GM12878 (cell line): ENCODE results near the gene ACSF3. TPM values are rescaled to one million over a fixed set of nuclear protein-coding genes. Genes with fewer than 3 reads are reported as not detected.

Experiments
- ATAC-seq: fragments of 200-7000 bp; cut with Tn5 transposase; 3 replicates; pipeline ENCODE4 v1.9.1; 2020; ENCODE audit warnings: mild to moderate bottlenecking, moderate library complexity
- BruUV-seq: library from RNA; stranded (reverse); fragments of 400-500 nt; replicated peaks from 2 replicates; lab custom pipeline; 2021; lab: Mats Ljungman, UMichigan
- CTCF ChIA-PET: fragments of 300-600 bp; sonication (Branson Sonifier 250); formaldehyde crosslinking; extraction: SDS; loops from one replicate; lab custom pipeline; 2021; ENCODE audit warnings: inconsistent platforms; lab: Yijun Ruan, JAX
- POLR2A ChIA-PET: fragments of 350-600 bp; formaldehyde crosslinking; extraction: SDS; loops from one replicate; lab custom pipeline; 2021; ENCODE audit warnings: inconsistent platforms; lab: Charles Lee
- RAD21 ChIA-PET: fragments of 300-600 bp; sonication (Branson Sonifier 250); formaldehyde crosslinking; loops from one replicate; lab custom pipeline; 2023; ENCODE audit warnings: antibody characterized with exemption; ENCODE audit not compliant: unreplicated experiment; lab: Charles Lee
- SMC1A ChIA-PET: fragments of 300-600 bp; sonication (Branson Sonifier 250); formaldehyde crosslinking; loops from one replicate; lab custom pipeline; 2023; ENCODE audit not compliant: unreplicated experiment, uncharacterized antibody; lab: Charles Lee
- DNase-seq: peaks from one replicate; pipeline ENCODE4 v3.0.0-alpha.2; 2011; ENCODE audit warnings: low read depth, low spot score
- FAIRE-seq: peaks from 3 replicates; lab custom pipeline; 2011; peaks lifted over from hg19 to GRCh38; lab: Jason Lieb, UNC
- H2AFZ ChIP-seq: 2 replicates; pipeline ENCODE4 v1.6.0; 2011; ENCODE audit warnings: low read depth, low read length, control low read depth; ENCODE audit not compliant: control insufficient read depth
- H3K27ac ChIP-seq: 2 replicates; pipeline ENCODE4 v1.5.1; 2011; ENCODE audit warnings: control low read depth; ENCODE audit not compliant: control insufficient read depth, insufficient read depth
- H3K27me3 ChIP-seq, 2 experiments: replicated peaks in 1 of 2; 2 replicates each; pipeline versions ENCODE4 v1.6.0 to v1.6.1; 2011; ENCODE audit warnings: low read length in 1 of 2; ENCODE audit not compliant: control insufficient read depth in 2 of 2, insufficient read depth in 2 of 2
- H3K36me3 ChIP-seq, 2 experiments: 2 replicates each; pipeline ENCODE4 v1.5.1; 2011; ENCODE audit warnings: low read length in 1 of 2; ENCODE audit not compliant: control insufficient read depth in 2 of 2, insufficient read depth in 2 of 2
- H3K4me1 ChIP-seq: 2 replicates; pipeline ENCODE4 v1.6.1; 2011; ENCODE audit warnings: mild to moderate bottlenecking, low read length, moderate library complexity, mixed read lengths; ENCODE audit not compliant: control insufficient read depth, insufficient read depth
- H3K4me2 ChIP-seq: 2 replicates; pipeline ENCODE4 v1.6.0; 2011; ENCODE audit warnings: control low read depth; ENCODE audit not compliant: control insufficient read depth, insufficient read depth
- H3K4me3 ChIP-seq: fragments of 200-600 bp; sonication (generic); 2 replicates; pipeline ENCODE4 v1.5.1; 2016
- H3K79me2 ChIP-seq: 2 replicates; pipeline ENCODE4 v1.6.0; 2011; ENCODE audit warnings: low read length; ENCODE audit not compliant: control insufficient read depth, insufficient read depth
- H3K9ac ChIP-seq: 2 replicates; pipeline ENCODE4 v1.8.0; 2011; ENCODE audit warnings: low read length, control low read depth, mixed read lengths; ENCODE audit not compliant: control insufficient read depth, insufficient read depth
- H3K9me3 ChIP-seq: replicated peaks from 3 replicates; pipeline ENCODE4 v1.5.1; 2011; ENCODE audit warnings: mild to moderate bottlenecking, low read length; ENCODE audit not compliant: control insufficient read depth, insufficient read depth
- H4K20me1 ChIP-seq: 2 replicates; pipeline ENCODE4 v1.6.0; 2011; ENCODE audit not compliant: control insufficient read depth, insufficient read depth
- CHD2 ChIP-seq: IDR thresholded peaks from 2 replicates; pipeline ENCODE4 v1.6.1; 2011; ENCODE audit warnings: low read depth, low read length, improper control_type of control experiment, borderline replicate concordance
- JUNB ChIP-seq: IDR thresholded peaks from 2 replicates; pipeline ENCODE4 v1.6.1; 2016; ENCODE audit warnings: antibody characterized with exemption, mild to moderate bottlenecking
- MXI1 ChIP-seq: fragments of 150-350 bp; IDR thresholded peaks from 2 replicates; pipeline ENCODE4 v1.6.1; 2011; ENCODE audit warnings: low read depth, mild to moderate bottlenecking, inconsistent platforms, low read length, improper control_type of control experiment
- NFYA ChIP-seq: IDR thresholded peaks from 2 replicates; pipeline ENCODE4 v1.6.1; 2011; ENCODE audit warnings: low read depth, mild to moderate bottlenecking, low read length, improper control_type of control experiment, borderline replicate concordance
- TBL1XR1 ChIP-seq: IDR thresholded peaks from 2 replicates; pipeline ENCODE4 v1.6.1; 2012; ENCODE audit warnings: low read depth, low read length, improper control_type of control experiment
- WGBS: methylation state at CpG from one replicate; pipeline ENCODE4 v1.1.6; 2016; ENCODE audit warnings: low lambda C conversion rate; ENCODE audit not compliant: insufficient replicate concordance, insufficient coverage; ENCODE audit errors: missing lambda C conversion rate; 5-methylcytosine and 5-hydroxymethylcytosine counted together
- in situ Hi-C: fragments of 300-500 bp; cut with MboI; formaldehyde crosslinking; loops from 9 replicates; pipeline ENCODE4 v1.14.3; 2018; ENCODE audit warnings: mixed read lengths
- intact Hi-C: fragments of 100-400 bp; cut with micrococcal nuclease; formaldehyde crosslinking; loops from one replicate; pipeline ENCODE4 v1.14.2; 2022; ENCODE audit not compliant: unreplicated experiment
- polyA plus RNA-seq, 11 experiments: library from polyadenylated mRNA; depleted of rRNA in 4 of 11; unstranded in 6 of 11; stranded (reverse) in 5 of 11; fragments of >200 nt; fragmentation: Nextera tagmentation in 4 of 11; fragmentation: Illumina TruSeq in 1 of 11; extraction: Ambion mirVana in 4 of 11; extraction: Trizol in 1 of 11; gene quantifications; 1 replicate in 1 of 11; 2 replicates in 10 of 11; pipeline versions ENCODE4 v1.2.1 to v1.2.3, GENCODE V29; 2011 to 2016; ENCODE audit warnings: inconsistent platforms in 2 of 11, missing spikeins in 2 of 11, low read depth in 1 of 11
- total RNA-seq, 4 experiments: library from RNA; depleted of rRNA in 3 of 4; stranded (reverse); fragments of >200 nt in 3 of 4; fragmentation: Illumina TruSeq in 1 of 4; extraction: Trizol in 1 of 4; gene quantifications; 2 replicates each; pipeline versions ENCODE4 v1.2.1 to v1.2.3, GENCODE V29; 2013 to 2021
- TF ChIP-seq, protein P1 (sequence below): fragments of 450-650 bp; IDR thresholded peaks from 2 replicates; pipeline ENCODE4 v1.6.1; 2017; ENCODE audit warnings: mild to moderate bottlenecking, moderate library complexity
- TF ChIP-seq, protein P2 (sequence below): fragments of 450-650 bp; formaldehyde crosslinking; IDR thresholded peaks from 2 replicates; pipeline ENCODE4 v1.5.0; 2022; ENCODE audit warnings: mild to moderate bottlenecking, missing genetic modification characterization

The ACSF3 gene
- total and polyA plus RNA-seq, 10 of the 15 experiments (the other 5 are each of a cell fraction or from before 2014, with no cell fraction given), result 1.0 to 44.4 (median 25.8) TPM

DNA sequence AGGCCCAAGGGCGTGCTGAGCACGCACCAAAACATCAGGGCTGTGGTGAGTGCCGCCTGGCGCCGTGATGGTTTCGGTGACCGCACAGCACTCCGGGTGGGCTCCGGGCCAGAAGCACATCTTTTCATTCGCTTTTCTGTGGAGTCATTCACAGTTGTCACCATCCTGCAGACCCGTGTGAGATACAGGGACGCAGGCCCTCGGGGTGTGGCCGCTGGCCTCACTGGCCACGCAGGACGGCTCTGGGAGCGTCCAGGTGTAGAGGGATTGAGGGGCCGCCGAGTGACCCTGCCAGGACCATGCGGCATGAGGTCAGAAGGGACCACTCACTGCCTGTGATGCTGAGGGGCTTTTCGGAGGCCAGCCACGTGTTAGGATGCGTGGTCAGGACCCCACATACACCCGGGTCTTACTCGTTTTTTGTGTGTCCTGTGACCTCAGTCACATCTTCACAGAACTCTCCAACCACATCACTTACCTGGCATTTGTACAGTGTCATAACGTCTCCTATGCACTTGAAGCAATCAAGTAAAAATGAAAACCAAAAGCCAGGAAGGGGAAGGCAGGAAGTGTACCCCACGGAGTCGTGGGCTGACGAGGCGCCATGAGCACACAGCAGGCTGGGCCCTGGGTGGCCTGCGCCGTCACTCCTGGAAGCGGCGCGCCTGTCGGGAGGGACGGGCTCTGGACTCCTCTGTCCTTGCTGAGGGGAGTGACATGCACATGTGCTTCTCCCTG, 7.8 kb downstream of the ACSF3 start:
- Histone ChIP-seq H3K27ac (no peak overlapping the region), H3K9me3 (no peaks in the 10 kb centered on the region), H3K27me3 (no peaks in the 10 kb centered on the region), H2AFZ (no peak overlapping the region), H3K79me2 (peaks cover 23% of the 10 kb centered on the region), H3K36me3 (peaks cover 9 to 32% of the 10 kb centered on the region in 2 experiments; a peak in 3 of 4 replicates), H3K9ac (no peak overlapping the region), H4K20me1 (no peaks in the 10 kb centered on the region), H3K4me1 (peaks cover 31% of the 10 kb centered on the region), H3K4me2 (no peak overlapping the region), H3K4me3 (no peak overlapping the region)
- in situ Hi-C loops, result no loop called here
- intact Hi-C loops, result no loop called here
- ChIA-PET CTCF (no interaction called here), SMC1A (no interaction called here), RAD21 (no interaction called here), POLR2A (no interaction called here)
- WGBS, result 86% methylated on average over 34 of the region's 37 CpGs
- ATAC-seq (no peak), FAIRE-seq (no peak), DNase-seq (no peak)
- TF ChIP-seq NFYA (no peak), TBL1XR1 (no peak), JUNB (no peak), CHD2 (no peak), MXI1 (no peak)
- TF ChIP-seq, protein P1, sequence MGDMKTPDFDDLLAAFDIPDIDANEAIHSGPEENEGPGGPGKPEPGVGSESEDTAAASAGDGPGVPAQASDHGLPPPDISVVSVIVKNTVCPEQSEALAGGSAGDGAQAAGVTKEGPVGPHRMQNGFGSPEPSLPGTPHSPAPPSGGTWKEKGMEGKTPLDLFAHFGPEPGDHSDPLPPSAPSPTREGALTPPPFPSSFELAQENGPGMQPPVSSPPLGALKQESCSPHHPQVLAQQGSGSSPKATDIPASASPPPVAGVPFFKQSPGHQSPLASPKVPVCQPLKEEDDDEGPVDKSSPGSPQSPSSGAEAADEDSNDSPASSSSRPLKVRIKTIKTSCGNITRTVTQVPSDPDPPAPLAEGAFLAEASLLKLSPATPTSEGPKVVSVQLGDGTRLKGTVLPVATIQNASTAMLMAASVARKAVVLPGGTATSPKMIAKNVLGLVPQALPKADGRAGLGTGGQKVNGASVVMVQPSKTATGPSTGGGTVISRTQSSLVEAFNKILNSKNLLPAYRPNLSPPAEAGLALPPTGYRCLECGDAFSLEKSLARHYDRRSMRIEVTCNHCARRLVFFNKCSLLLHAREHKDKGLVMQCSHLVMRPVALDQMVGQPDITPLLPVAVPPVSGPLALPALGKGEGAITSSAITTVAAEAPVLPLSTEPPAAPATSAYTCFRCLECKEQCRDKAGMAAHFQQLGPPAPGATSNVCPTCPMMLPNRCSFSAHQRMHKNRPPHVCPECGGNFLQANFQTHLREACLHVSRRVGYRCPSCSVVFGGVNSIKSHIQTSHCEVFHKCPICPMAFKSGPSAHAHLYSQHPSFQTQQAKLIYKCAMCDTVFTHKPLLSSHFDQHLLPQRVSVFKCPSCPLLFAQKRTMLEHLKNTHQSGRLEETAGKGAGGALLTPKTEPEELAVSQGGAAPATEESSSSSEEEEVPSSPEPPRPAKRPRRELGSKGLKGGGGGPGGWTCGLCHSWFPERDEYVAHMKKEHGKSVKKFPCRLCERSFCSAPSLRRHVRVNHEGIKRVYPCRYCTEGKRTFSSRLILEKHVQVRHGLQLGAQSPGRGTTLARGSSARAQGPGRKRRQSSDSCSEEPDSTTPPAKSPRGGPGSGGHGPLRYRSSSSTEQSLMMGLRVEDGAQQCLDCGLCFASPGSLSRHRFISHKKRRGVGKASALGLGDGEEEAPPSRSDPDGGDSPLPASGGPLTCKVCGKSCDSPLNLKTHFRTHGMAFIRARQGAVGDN, result no peak
- TF ChIP-seq, protein P2, sequence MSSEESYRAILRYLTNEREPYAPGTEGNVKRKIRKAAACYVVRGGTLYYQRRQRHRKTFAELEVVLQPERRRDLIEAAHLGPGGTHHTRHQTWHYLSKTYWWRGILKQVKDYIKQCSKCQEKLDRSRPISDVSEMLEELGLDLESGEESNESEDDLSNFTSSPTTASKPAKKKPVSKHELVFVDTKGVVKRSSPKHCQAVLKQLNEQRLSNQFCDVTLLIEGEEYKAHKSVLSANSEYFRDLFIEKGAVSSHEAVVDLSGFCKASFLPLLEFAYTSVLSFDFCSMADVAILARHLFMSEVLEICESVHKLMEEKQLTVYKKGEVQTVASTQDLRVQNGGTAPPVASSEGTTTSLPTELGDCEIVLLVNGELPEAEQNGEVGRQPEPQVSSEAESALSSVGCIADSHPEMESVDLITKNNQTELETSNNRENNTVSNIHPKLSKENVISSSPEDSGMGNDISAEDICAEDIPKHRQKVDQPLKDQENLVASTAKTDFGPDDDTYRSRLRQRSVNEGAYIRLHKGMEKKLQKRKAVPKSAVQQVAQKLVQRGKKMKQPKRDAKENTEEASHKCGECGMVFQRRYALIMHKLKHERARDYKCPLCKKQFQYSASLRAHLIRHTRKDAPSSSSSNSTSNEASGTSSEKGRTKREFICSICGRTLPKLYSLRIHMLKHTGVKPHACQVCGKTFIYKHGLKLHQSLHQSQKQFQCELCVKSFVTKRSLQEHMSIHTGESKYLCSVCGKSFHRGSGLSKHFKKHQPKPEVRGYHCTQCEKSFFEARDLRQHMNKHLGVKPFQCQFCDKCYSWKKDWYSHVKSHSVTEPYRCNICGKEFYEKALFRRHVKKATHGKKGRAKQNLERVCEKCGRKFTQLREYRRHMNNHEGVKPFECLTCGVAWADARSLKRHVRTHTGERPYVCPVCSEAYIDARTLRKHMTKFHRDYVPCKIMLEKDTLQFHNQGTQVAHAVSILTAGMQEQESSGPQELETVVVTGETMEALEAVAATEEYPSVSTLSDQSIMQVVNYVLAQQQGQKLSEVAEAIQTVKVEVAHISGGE (CRISPR knock-in tag), result no peak
- no TSS peak for BruUV-seq
